ENCODE results near the gene HDC.

The HDC gene, protein sequence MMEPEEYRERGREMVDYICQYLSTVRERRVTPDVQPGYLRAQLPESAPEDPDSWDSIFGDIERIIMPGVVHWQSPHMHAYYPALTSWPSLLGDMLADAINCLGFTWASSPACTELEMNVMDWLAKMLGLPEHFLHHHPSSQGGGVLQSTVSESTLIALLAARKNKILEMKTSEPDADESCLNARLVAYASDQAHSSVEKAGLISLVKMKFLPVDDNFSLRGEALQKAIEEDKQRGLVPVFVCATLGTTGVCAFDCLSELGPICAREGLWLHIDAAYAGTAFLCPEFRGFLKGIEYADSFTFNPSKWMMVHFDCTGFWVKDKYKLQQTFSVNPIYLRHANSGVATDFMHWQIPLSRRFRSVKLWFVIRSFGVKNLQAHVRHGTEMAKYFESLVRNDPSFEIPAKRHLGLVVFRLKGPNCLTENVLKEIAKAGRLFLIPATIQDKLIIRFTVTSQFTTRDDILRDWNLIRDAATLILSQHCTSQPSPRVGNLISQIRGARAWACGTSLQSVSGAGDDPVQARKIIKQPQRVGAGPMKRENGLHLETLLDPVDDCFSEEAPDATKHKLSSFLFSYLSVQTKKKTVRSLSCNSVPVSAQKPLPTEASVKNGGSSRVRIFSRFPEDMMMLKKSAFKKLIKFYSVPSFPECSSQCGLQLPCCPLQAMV

GRCh38 chr15:50265620-50266019 is at the start of gene HDC:
HDC (minus strand) TSS chr15:50265726; CDS start chr15:50265623, 103 bp downstream.
- no peak for DNase-seq

DNA sequence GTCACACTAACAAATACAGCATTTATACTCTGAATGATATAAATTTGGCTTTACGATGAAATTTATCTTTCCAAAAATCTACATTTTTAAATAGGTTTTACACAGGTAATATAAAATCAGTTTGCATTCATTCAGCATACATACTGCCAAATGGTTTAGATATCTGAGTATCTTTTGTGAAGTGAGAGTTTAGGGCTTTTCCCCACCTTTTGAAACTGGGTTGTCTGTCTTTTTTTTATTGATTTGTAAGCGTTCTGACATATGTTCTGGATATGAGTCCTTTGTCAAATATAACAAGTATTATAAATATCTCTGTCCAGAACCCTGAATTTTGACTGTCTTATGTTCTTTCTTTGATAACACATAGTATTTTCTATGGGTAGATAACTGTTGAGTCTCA is 47.1 kb upstream of the HDC start:
- DNase-seq: no peak

DNA sequence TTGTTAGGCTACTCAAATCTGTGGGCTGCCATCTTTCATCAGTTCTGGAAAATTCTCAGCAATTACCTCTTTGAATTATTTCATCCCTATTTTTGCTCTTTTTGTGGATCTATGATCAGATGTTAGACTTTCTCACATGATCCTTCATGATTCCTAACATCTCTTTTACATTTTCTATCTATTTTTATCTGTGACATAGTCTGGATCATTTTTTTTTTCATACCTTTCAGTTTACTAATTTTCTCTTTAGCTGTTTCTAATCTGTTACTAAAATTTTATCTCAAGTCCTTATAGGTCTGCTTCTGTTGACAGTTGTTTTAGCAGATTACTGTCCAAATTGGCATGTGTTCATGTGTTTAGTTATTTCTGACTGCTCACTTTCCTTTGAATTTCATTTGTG is 42.3 kb upstream of the HDC start:
- DNase-seq: no peak

DNA sequence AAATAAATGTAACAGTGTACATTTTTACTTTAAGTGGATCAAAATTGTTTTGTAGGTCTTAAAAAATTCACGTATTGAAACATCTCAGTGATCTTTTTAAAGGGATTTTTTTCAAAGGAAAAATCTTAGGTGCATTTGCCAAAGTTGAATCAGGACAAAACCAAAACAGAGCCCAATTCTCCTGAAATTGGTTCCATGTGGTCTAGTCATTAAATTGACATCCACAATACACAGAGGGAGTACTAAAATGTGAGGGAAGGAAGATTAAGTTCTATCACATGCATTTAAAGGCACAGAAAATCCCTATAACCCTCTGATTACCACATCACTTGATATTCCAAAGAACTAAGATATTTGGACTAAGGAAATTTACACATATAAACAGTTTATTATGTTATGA is 39.3 kb upstream of the HDC start:
- no peak for DNase-seq

DNA sequence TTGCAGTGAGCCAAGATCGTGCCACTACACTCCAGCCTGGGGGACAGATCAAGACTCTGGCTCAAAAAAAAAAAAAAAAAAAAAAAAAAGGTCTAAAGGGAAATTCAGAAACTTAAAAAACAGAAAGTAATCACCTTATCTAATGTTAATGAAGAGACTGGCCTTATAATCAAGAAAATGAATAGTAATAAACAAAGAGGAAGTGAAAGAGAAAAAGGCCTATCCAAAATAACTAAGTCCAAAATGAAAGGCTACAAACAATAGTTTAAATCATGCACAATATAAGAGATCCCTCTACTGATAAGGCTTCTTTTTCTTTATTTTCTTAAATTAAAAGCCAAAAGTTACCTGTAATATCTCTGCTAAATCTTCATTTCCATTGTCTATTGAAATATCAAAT is 37.1 kb upstream of the HDC start:
- DNase-seq: no peak

DNA sequence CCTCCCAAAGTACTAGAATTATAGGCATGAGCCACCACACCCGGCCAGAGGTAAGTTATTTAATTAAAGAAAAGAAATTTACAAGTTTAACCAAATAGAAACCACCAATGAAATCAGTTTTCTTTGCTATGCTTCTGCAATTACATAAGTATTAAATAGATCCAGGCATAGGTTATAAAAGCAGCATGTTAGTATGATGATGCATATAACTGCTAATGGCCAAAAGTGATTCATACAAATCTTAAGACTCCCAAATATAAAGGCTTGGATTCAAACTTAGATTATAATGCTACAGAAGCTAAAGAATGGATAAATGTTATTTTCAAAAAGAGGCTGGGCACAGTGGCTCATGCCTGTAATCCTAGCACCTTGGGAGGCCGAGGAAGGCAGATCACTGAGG is 32.8 kb upstream of the HDC start:
- DNase-seq: no peak

DNA sequence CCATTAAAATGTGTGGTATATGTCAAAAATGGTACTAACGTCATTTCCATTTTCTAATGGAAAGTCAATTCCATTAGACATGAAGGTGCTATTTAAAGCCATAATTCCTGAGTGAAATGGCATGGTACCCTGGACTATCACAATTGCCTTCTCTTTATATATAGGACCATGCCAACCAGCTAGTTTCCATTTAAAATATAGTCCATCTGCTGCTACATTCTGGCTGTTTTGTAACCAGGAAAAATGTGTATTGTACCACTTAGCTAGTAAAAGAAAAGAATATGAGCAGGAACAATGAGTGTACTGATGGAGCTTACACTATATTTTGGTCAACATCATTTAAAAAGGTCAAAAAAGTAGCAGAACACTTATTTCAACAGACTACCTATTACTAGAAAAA is 30.4 kb upstream of the HDC start:
- DNase-seq: no peak

- DNase-seq: no peak
Measured at GRCh38 chr15:50289749-50290148, 24.2 kb upstream of the HDC start.

DNA sequence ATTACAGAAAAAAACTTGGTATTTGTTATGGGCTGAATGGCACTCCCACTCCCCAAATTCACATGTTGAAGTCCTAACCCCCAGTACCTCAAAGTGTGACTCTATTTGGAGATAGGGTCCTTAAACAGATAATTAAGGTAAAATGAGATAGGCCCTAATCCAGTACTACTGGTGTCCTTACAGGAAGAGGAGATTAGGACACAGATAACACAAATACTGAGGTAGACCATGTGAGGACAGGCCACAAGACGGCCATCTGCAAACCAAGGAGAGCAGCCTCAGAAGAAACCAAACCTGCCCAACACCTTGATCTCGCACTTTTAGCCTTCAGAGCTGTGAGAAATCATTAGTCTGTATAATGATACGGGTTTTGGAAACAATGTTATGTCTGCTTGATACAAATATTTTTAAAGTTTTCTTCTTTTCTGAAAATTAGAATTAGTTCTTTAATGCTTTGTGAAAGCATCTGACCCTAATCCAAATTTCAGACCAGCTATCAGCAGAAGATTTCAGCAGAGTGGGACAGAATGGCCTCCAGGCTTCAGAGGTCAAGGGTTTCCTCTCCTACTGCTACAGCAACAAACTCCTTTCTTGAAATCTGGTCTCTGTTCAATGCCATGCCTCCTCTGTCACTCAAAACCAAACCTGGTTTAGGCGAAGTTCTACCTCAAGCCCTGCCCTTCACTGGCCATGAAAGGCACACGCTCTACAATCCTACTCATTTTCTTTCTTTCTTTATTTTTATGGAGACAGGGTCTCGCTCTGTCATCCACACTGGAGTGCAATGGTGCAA is 22.0 kb upstream of the HDC start:
- DNase-seq: no peak

DNA sequence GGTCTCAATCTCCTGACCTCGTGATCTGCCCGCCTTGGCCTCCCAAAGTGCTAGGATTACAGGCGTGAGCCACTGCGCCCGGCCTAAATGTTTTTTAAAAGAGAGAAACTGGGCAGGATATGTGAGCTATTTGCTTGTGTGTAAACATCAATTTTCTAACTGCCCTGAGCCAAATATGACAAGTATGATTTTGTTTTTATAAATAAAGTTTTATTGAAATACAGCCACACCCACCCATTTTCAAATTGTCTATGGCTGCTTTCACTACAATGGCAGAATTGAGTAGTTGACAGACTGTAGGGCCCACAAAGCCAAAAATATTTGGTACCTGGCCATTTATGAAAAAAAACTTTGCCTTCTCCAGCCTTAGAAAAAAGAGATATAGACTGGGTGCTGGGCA is 15.9 kb upstream of the HDC start:
- no peak for DNase-seq

- no peak for DNase-seq
Measured at GRCh38 chr15:50280271-50280670, 14.7 kb upstream of the HDC start.

GRCh38 chr15:50278496-50278895 is 13.0 kb upstream of the HDC start:
- no peak for DNase-seq

- DNase-seq: no peak
Measured at GRCh38 chr15:50277370-50277769, 11.8 kb upstream of the HDC start.

DNA sequence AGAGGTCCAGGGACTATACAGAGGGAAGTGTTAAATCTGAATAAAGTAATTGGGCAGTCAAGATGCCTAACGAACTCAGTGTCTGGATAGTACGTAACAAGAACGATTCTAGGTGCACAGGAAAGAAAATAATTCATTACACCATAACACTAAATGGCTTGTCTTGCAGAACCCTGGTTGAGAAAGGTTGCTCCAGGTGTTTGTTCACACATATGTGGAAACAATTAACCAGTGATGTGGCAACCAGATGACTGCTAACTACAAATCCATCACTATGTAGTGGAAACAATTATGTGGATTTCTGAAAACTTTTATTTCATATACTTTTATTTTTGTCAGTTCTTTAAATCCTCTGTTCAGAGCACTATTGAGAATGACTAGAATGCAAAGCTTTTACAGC is 10.4 kb upstream of the HDC start:
- no peak for DNase-seq

GRCh38 chr15:50275091-50275490 is 9.6 kb upstream of the HDC start:
- DNase-seq: no peak

DNA sequence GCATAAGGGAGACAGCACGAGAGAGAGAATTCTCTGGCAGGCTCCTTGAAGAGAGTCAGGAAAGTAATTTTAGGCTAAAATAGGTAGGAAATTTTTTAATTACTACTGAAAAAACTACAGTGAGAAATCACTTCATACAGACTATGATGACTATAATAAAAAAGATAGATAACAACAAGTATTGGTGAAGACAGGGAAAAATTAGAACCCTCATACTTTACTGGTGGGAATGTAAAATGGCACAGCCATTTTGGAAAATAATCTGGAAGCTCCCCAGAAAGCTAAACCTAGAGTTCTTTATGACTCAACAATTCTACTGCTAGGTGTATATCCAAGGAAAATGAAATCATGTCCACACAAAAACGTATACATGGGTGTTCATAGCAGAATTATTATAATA is 2.1 kb upstream of the HDC start:
- DNase-seq: no peak

DNA sequence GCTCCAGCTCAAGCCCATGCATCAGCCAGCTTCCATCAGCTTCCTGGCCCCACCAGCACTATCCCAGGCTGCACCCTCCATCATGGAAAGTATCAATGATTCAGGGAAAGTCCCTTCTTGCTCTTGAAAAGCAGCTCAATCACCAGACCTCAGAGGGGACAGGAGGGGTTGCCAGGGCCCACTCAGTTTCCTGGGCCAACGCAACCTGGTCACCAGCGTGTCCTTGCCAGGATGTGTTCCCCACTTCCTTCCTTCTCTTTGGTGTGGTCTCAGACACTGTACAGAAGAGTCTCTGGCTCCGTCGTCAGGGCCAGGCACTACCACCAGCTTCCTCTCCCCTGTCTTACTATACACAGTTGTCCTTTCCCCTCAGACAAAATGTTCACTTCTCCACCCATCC is 3.0 kb downstream of the HDC start:
- no peak for DNase-seq

- no peak for DNase-seq
Measured at GRCh38 chr15:50261981-50262380, 3.5 kb downstream of the HDC start.

DNA sequence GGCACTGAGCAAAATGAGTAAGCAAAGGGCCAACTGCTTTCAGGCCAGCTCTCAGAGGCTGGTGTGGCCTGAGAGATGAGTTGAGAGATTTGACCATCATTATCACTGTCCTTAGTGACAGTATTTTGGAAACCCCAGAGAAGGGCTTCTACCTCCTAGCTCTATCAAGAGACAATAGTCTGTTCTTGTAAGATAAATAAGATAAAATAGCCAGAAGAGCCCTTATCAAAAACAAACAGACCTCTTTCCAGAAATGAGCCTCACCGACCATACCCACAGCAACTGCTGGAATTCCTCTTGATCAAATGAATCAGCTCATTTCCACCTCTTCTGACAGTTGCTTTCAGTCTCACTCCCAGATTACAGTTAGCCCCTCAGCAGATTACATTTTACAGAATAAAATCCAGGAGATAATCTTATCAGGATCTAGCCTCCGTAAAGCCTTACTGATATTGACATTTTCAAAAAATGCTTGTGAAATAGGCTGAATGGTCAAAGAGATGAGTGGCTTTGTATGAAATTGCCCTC is 4.5 kb downstream of the HDC start:
- no peak for DNase-seq

DNA sequence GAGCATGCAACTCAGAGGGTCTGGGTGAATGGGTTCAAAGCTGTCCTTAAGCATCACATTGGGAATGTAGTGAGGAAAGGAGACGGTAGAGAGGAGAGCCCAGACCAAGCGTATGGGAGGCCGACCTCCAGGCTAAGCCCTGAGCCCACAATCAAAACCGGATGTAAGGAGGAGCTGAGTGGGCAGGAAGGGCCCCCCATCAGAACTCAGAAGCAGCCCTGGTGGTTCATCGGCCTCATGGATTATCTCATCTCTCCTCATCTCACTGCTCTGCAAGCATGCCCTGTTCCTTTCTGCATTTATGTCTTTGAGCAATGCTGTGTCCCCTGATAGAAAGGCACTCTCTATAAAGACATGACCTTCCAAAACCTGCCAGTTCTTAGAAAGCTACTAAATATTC is 6.2 kb downstream of the HDC start:
- no peak for DNase-seq

GRCh38 chr15:50257924-50258323 is 7.6 kb downstream of the HDC start:
- DNase-seq: no peak

DNA sequence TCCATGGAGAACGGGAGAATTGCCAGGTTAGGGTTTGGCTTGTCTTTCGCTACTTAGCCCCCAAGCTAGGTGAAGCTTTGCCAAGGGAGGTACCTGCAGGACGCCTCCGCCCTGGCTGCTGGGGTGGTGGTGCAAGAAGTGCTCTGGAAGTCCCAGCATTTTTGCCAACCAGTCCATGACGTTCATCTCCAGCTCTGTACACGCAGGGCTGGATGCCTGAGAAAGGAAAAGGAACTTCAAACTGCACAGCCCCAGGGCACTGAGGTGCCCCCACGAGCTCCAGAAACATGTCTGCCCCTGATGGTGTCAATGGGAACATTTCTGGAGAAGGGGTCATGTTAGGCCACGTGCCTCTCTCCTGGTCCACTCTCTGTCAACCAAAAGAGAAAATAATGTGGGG is 8.2 kb downstream of the HDC start:
- DNase-seq: no peak

DNA sequence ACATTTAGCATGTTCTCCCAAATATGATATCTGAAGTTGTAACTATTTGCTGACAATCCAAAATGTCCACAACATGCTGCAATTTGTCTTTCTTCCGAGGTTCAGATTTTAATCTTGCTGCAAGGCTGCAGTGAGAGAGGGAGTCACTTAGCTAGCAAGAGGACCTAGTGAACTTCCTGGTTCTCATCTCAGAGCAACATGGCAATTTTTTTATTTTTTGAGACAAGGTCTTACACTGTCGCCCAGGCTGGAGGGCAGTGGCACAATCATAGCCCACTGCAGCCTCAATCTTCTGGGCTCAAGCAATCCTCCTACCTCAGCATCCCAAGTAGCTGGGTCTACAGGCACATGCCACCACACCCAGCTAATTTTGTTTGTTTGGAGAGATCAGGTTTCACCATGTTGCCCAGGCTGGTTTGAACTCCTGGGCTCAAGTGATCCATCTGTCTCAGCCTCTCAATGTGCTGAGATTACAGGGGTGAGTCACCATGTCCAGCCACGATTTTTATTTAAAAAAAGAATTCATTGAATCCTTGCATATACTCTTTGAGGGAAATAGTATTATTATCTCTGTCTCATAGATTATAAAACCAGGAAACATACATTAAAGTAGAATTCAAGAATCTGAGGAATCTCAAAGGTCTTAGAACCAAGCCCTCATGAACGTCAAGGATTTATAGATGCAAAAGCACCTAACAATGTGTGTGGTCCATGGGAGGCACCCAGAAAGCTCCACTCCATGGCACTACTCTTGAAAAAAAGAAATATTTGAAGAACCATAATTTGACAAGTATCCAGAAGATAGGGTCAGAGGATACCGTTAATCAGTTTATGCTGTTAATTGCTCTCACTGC is 9.1 kb downstream of the HDC start:
- no peak for DNase-seq
